Measurements from ENCODE around the gene NFATC2IP.

NFATC2IP gene

GRCh38 chr16:28990375-28991040, 39.8 kb downstream of the NFATC2IP start:
- Histone ChIP-seq H3K4me3 (ENCODE audit: low read length) (no peak overlapping the region), H2BK15ac (replicated peaks; ENCODE audit: low read depth) (no peak overlapping the region), H3K4me1 (ENCODE audit: control insufficient read depth, low read depth, low read length) (no peaks in the 10 kb centered on the region), H2AK5ac (ENCODE audit: low read length) (no peak overlapping the region), H3K4me2 (ENCODE audit: low read length) (no peak overlapping the region), H2BK120ac (ENCODE audit: low read depth, low read length) (no peak overlapping the region), H4K5ac (ENCODE audit: low read length) (no peak overlapping the region), H3K56ac (ENCODE audit: low read length) (no peak overlapping the region), H3K36me3 (ENCODE audit: control insufficient read depth, insufficient read depth, low read length) (no peaks in the 10 kb centered on the region), H3K4ac (ENCODE audit: low read depth, low read length) (no peak overlapping the region), H3K27ac (ENCODE audit: low read depth, low read length) (no peak overlapping the region), H3K9ac (ENCODE audit: low read length) (no peak overlapping the region), H3K79me1 (ENCODE audit: low read length) (no peaks in the 10 kb centered on the region), H2BK5ac (ENCODE audit: low read length) (no peak overlapping the region), H4K8ac (ENCODE audit: low read depth, low read length) (no peak overlapping the region), H3K79me2 (ENCODE audit: control insufficient read depth, insufficient read depth, low read length) (no peaks in the 10 kb centered on the region), H3K27me3 (ENCODE audit: insufficient read depth, low read length, poor library complexity) (no peaks in the 10 kb centered on the region), H3K18ac (ENCODE audit: low read length) (no peak overlapping the region), H3K23ac (ENCODE audit: low read length) (no peak overlapping the region)
- DNase-seq = no peak
- WGBS (ENCODE audit: extremely low coverage, insufficient coverage, low lambda C conversion rate) = no CpG with 5 or more reads among the region's 11 CpGs

- Histone ChIP-seq H3K4me3 (ENCODE audit: low read length) (no peak overlapping the region), H3K9ac (ENCODE audit: low read length) (no peak overlapping the region)
Measured at GRCh38 chr16:28991687-28992086, 41.0 kb downstream of the NFATC2IP start.

GRCh38 chr16:28992496-28992895, 41.8 kb downstream of the NFATC2IP start:
- H2BK5ac ChIP-seq (ENCODE audit: low read length) = no peak overlapping the region
- H2AK5ac ChIP-seq (ENCODE audit: low read length) = no peak overlapping the region
- no peak overlapping the region for H3K4me2 ChIP-seq (ENCODE audit: low read length)
- no peak overlapping the region for H3K4me3 ChIP-seq (ENCODE audit: low read length)
- no peak overlapping the region for H3K9ac ChIP-seq (ENCODE audit: low read length)
- H3K18ac ChIP-seq (ENCODE audit: low read length) = no peak overlapping the region
- WGBS (ENCODE audit: extremely low coverage, insufficient coverage, low lambda C conversion rate) = no CpG with 5 or more reads among the region's 10 CpGs
- H4K5ac ChIP-seq (ENCODE audit: low read length) = no peak overlapping the region
- H3K27ac ChIP-seq (ENCODE audit: low read depth, low read length) = no peak overlapping the region
- H3K36me3 ChIP-seq (ENCODE audit: control insufficient read depth, insufficient read depth, low read length) = no peaks in the 10 kb centered on the region
- H3K4ac ChIP-seq (ENCODE audit: low read depth, low read length) = no peak overlapping the region
- no peak overlapping the region for H3K23ac ChIP-seq (ENCODE audit: low read length)
- H3K56ac ChIP-seq (ENCODE audit: low read length) = no peak overlapping the region
- no peaks in the 10 kb centered on the region for H3K79me2 ChIP-seq (ENCODE audit: control insufficient read depth, insufficient read depth, low read length)
- H2BK120ac ChIP-seq (ENCODE audit: low read depth, low read length) = no peak overlapping the region
- no peak overlapping the region for H2BK15ac ChIP-seq (replicated peaks; ENCODE audit: low read depth)
- no peaks in the 10 kb centered on the region for H3K4me1 ChIP-seq (ENCODE audit: control insufficient read depth, low read depth, low read length)
- no peak for DNase-seq
- no peaks in the 10 kb centered on the region for H3K79me1 ChIP-seq (ENCODE audit: low read length)
- H4K8ac ChIP-seq (ENCODE audit: low read depth, low read length) = no peak overlapping the region
- H3K27me3 ChIP-seq (ENCODE audit: insufficient read depth, low read length, poor library complexity) = no peaks in the 10 kb centered on the region

More at GRCh38 chr16:28991687-28992086, 41.0 kb downstream of the NFATC2IP start:
- no peaks in the 10 kb centered on the region for H3K79me1 ChIP-seq (ENCODE audit: low read length)
- H3K4ac ChIP-seq (ENCODE audit: low read depth, low read length) = no peak overlapping the region
- H3K27me3 ChIP-seq (ENCODE audit: insufficient read depth, low read length, poor library complexity) = no peaks in the 10 kb centered on the region
- H3K18ac ChIP-seq (ENCODE audit: low read length) = no peak overlapping the region
- WGBS (ENCODE audit: extremely low coverage, insufficient coverage, low lambda C conversion rate) = no CpG with 5 or more reads among the region's 8 CpGs
- H2BK15ac ChIP-seq (replicated peaks; ENCODE audit: low read depth) = no peak overlapping the region
- DNase-seq = no peak
- no peak overlapping the region for H2BK120ac ChIP-seq (ENCODE audit: low read depth, low read length)
- H4K8ac ChIP-seq (ENCODE audit: low read depth, low read length) = no peak overlapping the region
- no peak overlapping the region for H3K23ac ChIP-seq (ENCODE audit: low read length)
- no peak overlapping the region for H2AK5ac ChIP-seq (ENCODE audit: low read length)
- no peaks in the 10 kb centered on the region for H3K79me2 ChIP-seq (ENCODE audit: control insufficient read depth, insufficient read depth, low read length)
- H2BK5ac ChIP-seq (ENCODE audit: low read length) = no peak overlapping the region
- no peak overlapping the region for H3K27ac ChIP-seq (ENCODE audit: low read depth, low read length)
- no peak overlapping the region for H4K5ac ChIP-seq (ENCODE audit: low read length)
- H3K36me3 ChIP-seq (ENCODE audit: control insufficient read depth, insufficient read depth, low read length) = no peaks in the 10 kb centered on the region
- H3K56ac ChIP-seq (ENCODE audit: low read length) = no peak overlapping the region
- no peaks in the 10 kb centered on the region for H3K4me1 ChIP-seq (ENCODE audit: control insufficient read depth, low read depth, low read length)
- H3K4me2 ChIP-seq (ENCODE audit: low read length) = no peak overlapping the region

- no CpG with 5 or more reads among the region's 3 CpGs for WGBS (ENCODE audit: extremely low coverage, insufficient coverage, low lambda C conversion rate)
- no peaks in the 10 kb centered on the region for H3K79me1 ChIP-seq (ENCODE audit: low read length)
- H3K4me2 ChIP-seq (ENCODE audit: low read length) = no peak overlapping the region
- H2BK120ac ChIP-seq (ENCODE audit: low read depth, low read length) = no peak overlapping the region
- no peak overlapping the region for H3K9ac ChIP-seq (ENCODE audit: low read length)
- H3K4me1 ChIP-seq (ENCODE audit: control insufficient read depth, low read depth, low read length) = no peaks in the 10 kb centered on the region
- no peak overlapping the region for H3K4ac ChIP-seq (ENCODE audit: low read depth, low read length)
- DNase-seq = no peak
- H2BK5ac ChIP-seq (ENCODE audit: low read length) = no peak overlapping the region
- H3K27me3 ChIP-seq (ENCODE audit: insufficient read depth, low read length, poor library complexity) = no peaks in the 10 kb centered on the region
- H3K36me3 ChIP-seq (ENCODE audit: control insufficient read depth, insufficient read depth, low read length) = no peaks in the 10 kb centered on the region
- H2BK15ac ChIP-seq (replicated peaks; ENCODE audit: low read depth) = no peak overlapping the region
- H3K79me2 ChIP-seq (ENCODE audit: control insufficient read depth, insufficient read depth, low read length) = no peaks in the 10 kb centered on the region
- no peak overlapping the region for H3K23ac ChIP-seq (ENCODE audit: low read length)
- H4K8ac ChIP-seq (ENCODE audit: low read depth, low read length) = no peak overlapping the region
- H2AK5ac ChIP-seq (ENCODE audit: low read length) = no peak overlapping the region
- no peak overlapping the region for H3K27ac ChIP-seq (ENCODE audit: low read depth, low read length)
- no peak overlapping the region for H3K18ac ChIP-seq (ENCODE audit: low read length)
- no peak overlapping the region for H3K4me3 ChIP-seq (ENCODE audit: low read length)
- H3K56ac ChIP-seq (ENCODE audit: low read length) = no peak overlapping the region
- H4K5ac ChIP-seq (ENCODE audit: low read length) = no peak overlapping the region
Measured at GRCh38 chr16:28998837-28999236, 48.1 kb downstream of the NFATC2IP start.

GRCh38 chr16:28999577-28999976, 48.8 kb downstream of the NFATC2IP start:
- no peak overlapping the region for H3K23ac ChIP-seq (ENCODE audit: low read length)

GRCh38 chr16:29000019-29000418, 49.3 kb downstream of the NFATC2IP start:
- H3K79me1 ChIP-seq (ENCODE audit: low read length) = no peaks in the 10 kb centered on the region

More at GRCh38 chr16:28999577-28999976, 48.8 kb downstream of the NFATC2IP start:
- Histone ChIP-seq H3K36me3 (ENCODE audit: control insufficient read depth, insufficient read depth, low read length) (no peaks in the 10 kb centered on the region), H3K27ac (ENCODE audit: low read depth, low read length) (no peak overlapping the region), H2BK15ac (replicated peaks; ENCODE audit: low read depth) (no peak overlapping the region), H3K27me3 (ENCODE audit: insufficient read depth, low read length, poor library complexity) (no peaks in the 10 kb centered on the region), H4K5ac (ENCODE audit: low read length) (no peak overlapping the region), H4K8ac (ENCODE audit: low read depth, low read length) (no peak overlapping the region), H3K79me1 (ENCODE audit: low read length) (no peaks in the 10 kb centered on the region), H3K79me2 (ENCODE audit: control insufficient read depth, insufficient read depth, low read length) (no peaks in the 10 kb centered on the region), H3K4me3 (ENCODE audit: low read length) (no peak overlapping the region), H3K4ac (ENCODE audit: low read depth, low read length) (no peak overlapping the region), H3K4me1 (ENCODE audit: control insufficient read depth, low read depth, low read length) (no peaks in the 10 kb centered on the region), H2BK120ac (ENCODE audit: low read depth, low read length) (no peak overlapping the region), H2BK5ac (ENCODE audit: low read length) (no peak overlapping the region), H3K56ac (ENCODE audit: low read length) (no peak overlapping the region), H3K9ac (ENCODE audit: low read length) (no peak overlapping the region), H3K18ac (ENCODE audit: low read length) (no peak overlapping the region), H3K4me2 (ENCODE audit: low read length) (no peak overlapping the region), H2AK5ac (ENCODE audit: low read length) (no peak overlapping the region)
- DNase-seq = no peak
- WGBS (ENCODE audit: extremely low coverage, insufficient coverage, low lambda C conversion rate) = no CpG with 5 or more reads among the region's 4 CpGs

More at GRCh38 chr16:29000019-29000418, 49.3 kb downstream of the NFATC2IP start:
- DNase-seq = no peak
- Histone ChIP-seq H4K8ac (ENCODE audit: low read depth, low read length) (no peak overlapping the region), H2BK15ac (replicated peaks; ENCODE audit: low read depth) (no peak overlapping the region), H3K9ac (ENCODE audit: low read length) (no peak overlapping the region), H3K27me3 (ENCODE audit: insufficient read depth, low read length, poor library complexity) (no peaks in the 10 kb centered on the region), H3K36me3 (ENCODE audit: control insufficient read depth, insufficient read depth, low read length) (no peaks in the 10 kb centered on the region), H2AK5ac (ENCODE audit: low read length) (no peak overlapping the region), H3K4me2 (ENCODE audit: low read length) (no peak overlapping the region), H3K18ac (ENCODE audit: low read length) (no peak overlapping the region), H2BK120ac (ENCODE audit: low read depth, low read length) (no peak overlapping the region), H3K4me1 (ENCODE audit: control insufficient read depth, low read depth, low read length) (no peaks in the 10 kb centered on the region), H3K4me3 (ENCODE audit: low read length) (no peak overlapping the region), H4K5ac (ENCODE audit: low read length) (no peak overlapping the region), H3K23ac (ENCODE audit: low read length) (no peak overlapping the region), H3K4ac (ENCODE audit: low read depth, low read length) (no peak overlapping the region), H3K56ac (ENCODE audit: low read length) (no peak overlapping the region), H3K27ac (ENCODE audit: low read depth, low read length) (no peak overlapping the region), H2BK5ac (ENCODE audit: low read length) (no peak overlapping the region), H3K79me2 (ENCODE audit: control insufficient read depth, insufficient read depth, low read length) (no peaks in the 10 kb centered on the region)
- WGBS (ENCODE audit: extremely low coverage, insufficient coverage, low lambda C conversion rate) = no CpG with 5 or more reads among the region's 2 CpGs
